ENCODE data around the gene SMIM20. TPM values are rescaled to one million over a fixed set of nuclear protein-coding genes. Genes with fewer than 3 reads are reported as not detected.

SMIM20 gene
- total RNA-seq, 1 donor from 2014 or later = 39.5 TPM

DNA sequence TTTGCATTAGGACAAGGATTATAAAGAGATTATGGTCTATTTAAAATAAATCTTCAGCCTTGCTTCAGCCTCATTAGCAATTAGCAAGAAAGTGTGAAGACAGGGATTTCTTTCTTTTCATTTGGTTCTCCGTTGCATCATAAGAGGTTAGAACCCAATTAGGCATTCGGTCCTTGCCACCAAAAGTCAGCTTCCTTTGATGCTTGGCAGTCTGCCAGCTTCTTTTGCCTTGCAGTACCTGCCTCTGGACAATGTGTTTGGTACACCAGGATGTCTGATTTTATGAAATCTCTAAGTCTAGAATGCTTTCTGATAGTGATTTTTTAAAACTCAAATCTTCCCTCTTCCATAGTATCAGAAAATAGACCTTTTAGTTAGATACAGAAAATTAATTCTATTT, 12.4 kb downstream of the SMIM20 start:
- DNase-seq = no peak

DNA sequence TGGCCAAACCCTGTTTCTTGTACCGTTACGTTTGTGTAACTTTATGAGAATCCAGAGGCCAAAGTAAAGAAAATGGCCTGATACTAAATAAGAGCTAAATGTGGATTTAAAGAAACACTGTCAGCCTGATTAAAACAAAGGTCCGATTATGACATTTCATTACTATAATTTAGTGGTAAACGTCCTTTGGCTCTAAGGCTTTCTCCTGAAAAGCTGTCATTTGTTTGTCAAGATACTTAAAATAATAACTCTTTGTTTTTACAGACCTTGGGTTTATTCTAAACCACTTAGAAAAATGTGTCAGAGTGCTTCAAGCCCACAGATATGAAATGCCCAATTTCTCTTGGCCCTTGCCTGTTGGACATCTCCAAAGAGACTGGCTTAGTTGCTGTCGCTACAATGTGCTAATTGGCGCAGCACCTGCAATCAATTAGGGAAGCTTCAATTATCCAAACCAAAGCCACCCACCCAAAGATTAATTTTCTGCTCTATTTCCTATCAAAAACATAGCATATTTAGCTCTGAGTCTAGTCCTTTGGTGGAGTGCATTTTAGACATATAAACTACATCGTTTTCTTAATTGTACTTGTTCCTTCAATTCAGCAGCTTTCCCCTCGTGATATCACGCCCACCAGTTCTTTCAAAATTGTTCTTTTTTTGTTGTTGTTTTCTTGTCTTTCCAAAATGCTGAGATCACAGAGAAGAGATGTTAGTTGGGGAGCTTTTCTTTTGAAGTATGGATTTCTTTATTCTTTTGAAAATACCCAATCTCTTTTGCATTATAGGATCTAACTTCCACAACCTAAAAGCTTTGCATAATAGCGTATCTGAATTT, 13.6 kb downstream of the SMIM20 start:
- no peak for DNase-seq

- DNase-seq = peak; percentile 74
Measured at GRCh38 chr4:25928379-25929297, 14.6 kb downstream of the SMIM20 start.

DNA sequence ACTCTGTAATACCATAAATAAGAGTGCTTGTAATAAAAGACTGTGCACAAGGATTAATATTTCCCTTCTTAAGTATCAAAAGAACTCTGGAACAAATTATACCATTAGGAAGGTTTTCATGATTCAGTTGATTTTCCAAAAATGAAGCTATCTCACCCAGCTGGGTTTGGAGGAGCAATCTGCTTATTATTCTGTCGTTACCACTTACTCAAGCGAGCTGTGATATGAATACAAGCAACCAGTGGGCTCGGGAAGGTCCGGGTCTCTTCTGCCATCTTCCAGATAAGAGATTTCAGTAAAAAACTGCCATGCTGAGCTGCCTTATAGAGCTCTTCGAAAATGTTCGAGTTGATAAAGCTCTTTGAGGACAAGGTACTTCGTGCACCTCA, 15.3 kb downstream of the SMIM20 start:
- no peak for DNase-seq

GRCh38 chr4:25930731-25931354, 16.8 kb downstream of the SMIM20 start:
- peak; percentile 80 for DNase-seq

GRCh38 chr4:25936696-25937095, 22.7 kb downstream of the SMIM20 start:
- DNase-seq = no peak

GRCh38 chr4:25937801-25938200, 23.8 kb downstream of the SMIM20 start:
- peak; percentile 63 for DNase-seq

- no peak for DNase-seq
Measured at GRCh38 chr4:25938366-25938765, 24.3 kb downstream of the SMIM20 start.

- DNase-seq = no peak
Measured at GRCh38 chr4:25938787-25939186, 24.8 kb downstream of the SMIM20 start.

DNA sequence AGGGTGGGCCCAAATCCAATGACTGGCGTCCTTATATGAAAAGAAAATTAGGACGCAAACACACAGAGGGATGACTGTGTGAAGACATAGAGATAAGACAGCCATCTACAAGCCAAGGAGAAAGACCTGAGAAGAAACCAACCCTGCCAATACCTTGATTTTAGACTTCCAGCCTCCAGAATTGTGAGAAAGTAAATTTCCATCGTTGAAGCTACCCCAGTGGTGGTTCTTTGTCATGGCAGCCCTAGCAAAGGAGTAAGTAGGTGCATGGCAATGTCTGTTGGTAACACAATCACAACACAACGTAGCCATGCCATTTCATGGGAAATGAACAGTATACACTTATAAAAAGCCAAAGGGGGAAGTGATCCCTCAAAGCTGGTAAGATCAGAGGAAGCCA, 25.3 kb downstream of the SMIM20 start:
- DNase-seq = no peak

- no peak for DNase-seq
Measured at GRCh38 chr4:25941457-25942221, 27.6 kb downstream of the SMIM20 start.

- DNase-seq = peak; percentile 25
Measured at GRCh38 chr4:25943312-25943711, 29.3 kb downstream of the SMIM20 start.

DNA sequence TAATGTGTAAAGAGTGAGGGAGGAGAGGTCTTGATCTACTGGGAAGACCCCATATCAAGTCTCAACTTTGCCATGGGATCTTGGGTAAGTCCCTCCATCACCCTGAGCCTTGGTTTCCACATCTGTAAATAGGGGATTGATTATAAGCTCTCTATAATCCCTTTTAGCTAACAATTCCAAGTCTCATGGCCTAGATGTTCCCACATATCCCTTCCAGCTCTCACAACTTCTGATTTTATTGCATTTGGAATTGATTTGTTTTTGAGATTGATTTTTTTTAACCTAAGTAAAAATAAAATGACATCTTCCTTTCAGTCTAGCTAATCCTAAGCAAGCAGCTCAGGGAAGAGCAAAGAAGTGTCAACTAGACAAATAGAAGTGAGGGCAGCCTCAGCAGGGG, 29.8 kb downstream of the SMIM20 start:
- DNase-seq = no peak

DNA sequence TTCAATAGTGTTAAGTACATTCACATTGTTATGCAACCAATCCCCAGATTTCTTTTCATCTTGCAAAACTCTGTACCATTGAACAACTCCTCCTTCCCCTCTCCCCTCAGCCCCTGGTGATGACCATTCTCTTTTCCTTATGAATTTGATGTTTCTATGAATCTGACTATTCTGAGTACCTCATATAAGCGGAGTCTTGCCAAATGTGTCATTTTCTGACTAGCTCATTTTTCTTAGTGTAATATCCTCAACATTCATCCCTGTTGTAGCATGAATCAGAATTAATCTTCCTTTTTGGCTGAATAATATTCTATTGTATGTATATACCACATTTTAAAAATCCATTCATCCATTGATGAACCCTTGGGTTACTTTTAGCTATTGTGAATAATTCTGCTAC, 34.0 kb downstream of the SMIM20 start:
- no peak for DNase-seq

- DNase-seq = peak; percentile 40
Measured at GRCh38 chr4:25949173-25949748, 35.2 kb downstream of the SMIM20 start.

DNA sequence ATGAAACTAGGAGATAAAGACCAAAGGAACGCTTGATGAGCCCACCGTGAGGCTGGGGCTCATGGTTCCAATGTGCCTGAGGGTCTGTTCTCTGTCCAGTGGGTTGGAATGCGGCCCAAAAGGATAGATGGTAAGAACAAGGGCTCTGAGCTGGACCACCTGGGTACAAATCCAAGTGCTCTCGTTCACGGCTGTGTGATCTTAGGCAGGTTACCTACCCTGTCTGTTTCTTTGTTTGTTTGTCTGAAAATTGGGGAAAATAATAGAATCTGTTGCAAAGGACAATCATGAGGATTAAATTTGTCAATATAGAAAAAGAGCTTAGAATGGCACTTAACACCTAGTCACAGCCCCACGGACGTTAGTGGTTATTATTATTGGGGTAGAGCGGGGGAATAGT, 36.0 kb downstream of the SMIM20 start:
- no peak for DNase-seq

DNA sequence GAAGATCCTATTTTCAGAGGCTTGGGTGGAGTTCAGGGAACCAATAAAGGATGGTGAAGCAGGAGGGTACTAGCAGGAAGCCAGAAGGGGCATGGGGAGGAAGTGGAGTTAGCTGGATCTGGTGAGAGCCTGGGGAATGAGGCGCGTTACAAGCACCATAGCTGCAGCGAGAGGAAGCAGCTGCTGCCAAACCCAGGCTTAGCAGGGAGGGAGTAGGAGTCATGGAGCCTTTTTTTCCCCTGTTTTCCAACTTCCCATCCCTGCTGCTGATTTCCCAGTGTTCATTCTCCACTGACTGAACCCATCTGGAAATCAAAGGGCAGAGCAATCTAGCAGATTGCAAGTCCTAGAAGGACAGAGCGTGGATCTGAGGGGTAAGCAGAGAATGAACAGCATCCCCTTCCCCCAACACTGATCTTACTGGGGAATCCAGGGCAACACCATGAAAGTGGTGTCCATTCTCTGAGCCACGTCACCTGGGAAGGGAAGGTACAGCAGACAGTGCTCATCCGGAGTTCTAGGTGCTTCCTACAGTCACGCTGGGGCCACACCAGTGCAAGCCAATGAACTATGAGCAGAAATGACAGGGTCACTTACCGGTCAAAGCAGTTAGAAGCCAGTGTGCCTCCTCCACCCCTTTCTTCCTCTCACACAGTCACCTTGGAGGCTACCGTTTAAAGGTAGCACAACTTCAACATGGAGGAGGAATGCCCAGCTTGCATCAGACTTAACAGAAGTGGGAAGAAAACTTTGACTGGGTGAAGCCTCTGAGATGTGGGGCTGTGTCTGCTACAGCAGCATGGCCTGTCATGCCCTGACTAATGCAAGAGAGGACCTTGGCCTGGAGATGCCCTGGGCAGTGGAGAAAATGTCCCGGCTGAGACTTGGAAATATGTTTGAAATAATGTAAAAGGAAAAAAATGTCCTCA, 36.7 kb downstream of the SMIM20 start:
- peak; percentile 64 for DNase-seq

DNA sequence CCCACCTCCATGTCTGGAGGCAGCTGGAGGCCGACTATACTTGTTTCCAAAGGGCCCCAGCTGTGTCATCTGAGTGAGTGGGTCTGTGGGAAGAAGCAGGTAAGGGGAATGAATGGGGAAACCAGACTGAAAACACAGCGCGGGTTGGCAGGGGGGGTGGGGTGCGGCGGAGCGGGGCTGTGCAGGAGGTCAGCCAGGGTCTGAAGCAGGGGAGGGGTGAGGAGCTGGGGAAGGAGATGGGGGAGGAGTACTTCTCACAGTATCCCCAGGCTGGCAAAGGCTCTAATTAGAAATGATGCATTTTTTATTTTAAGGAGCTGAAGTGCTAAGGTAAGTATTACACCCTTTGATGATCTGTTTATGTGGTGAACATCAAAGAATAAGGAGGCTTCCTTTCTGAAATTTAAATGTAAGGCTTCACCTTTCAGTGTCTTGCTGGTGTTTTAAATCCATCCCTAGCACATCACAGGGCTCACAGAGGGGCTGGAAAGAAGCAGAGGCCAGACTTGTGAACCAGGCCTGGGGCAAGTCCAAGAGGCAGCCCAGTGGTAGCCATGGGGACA, 37.5 kb downstream of the SMIM20 start:
- DNase-seq = no peak

GRCh38 chr4:25953740-25954139, 39.7 kb downstream of the SMIM20 start:
- peak; percentile 88 for DNase-seq

- no peak for DNase-seq
Measured at GRCh38 chr4:25954293-25954904, 40.4 kb downstream of the SMIM20 start.
